Measurements from ENCODE around the gene ZBTB49.

Gene ZBTB49

GRCh38 chr4:4328840-4329239, 38.8 kb downstream of the ZBTB49 start:
- ChIA-PET CTCF (no interaction called here), POLR2A (ENCODE audit: low non-redundant PET) (no interaction called here)
- H3K27ac ChIP-seq, result no peak overlapping the region
- no peak for DNase-seq (ENCODE audit: low spot score)
- TF ChIP-seq CTCF (conservative IDR thresholded peaks at IDR 0.05; ENCODE audit: low read depth), result no peak

GRCh38 chr4:4329496-4329895, 39.4 kb downstream of the ZBTB49 start:
- no peak for DNase-seq (ENCODE audit: low spot score)
- ChIA-PET CTCF (no interaction called here), POLR2A (ENCODE audit: low non-redundant PET) (no interaction called here)
- no peak for TF ChIP-seq CTCF (conservative IDR thresholded peaks at IDR 0.05; ENCODE audit: low read depth)
- no peak overlapping the region for H3K27ac ChIP-seq

- no peak for DNase-seq (ENCODE audit: low spot score)
- no peak for TF ChIP-seq CTCF (conservative IDR thresholded peaks at IDR 0.05; ENCODE audit: low read depth)
- CTCF ChIA-PET, result no interaction called here
- H3K27ac ChIP-seq, result no peak overlapping the region
- POLR2A ChIA-PET (ENCODE audit: low non-redundant PET), result no interaction called here
These were observed 40.7 kb downstream of the ZBTB49 start for GRCh38 chr4:4330794-4331193.

DNA sequence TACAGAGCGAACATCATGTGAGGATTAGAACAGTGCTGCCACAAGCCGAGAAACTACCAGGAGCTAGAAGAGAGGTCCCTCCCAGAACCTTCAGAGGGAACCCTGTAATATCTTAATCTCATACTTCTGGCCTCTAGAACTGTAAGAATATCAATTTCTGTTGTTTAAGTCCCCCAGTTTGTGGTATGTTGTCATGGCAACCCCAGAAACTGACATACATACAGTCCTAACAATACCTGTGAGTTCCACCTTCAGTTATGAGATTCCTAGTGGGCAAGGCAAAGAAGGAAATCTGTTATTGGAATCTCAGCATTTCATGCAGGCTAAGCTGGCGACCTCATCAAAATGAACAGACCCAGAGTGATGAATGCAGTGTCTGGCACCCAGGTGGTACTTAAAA, 42.5 kb downstream of the ZBTB49 start:
- CTCF ChIA-PET, result no interaction called here

DNA sequence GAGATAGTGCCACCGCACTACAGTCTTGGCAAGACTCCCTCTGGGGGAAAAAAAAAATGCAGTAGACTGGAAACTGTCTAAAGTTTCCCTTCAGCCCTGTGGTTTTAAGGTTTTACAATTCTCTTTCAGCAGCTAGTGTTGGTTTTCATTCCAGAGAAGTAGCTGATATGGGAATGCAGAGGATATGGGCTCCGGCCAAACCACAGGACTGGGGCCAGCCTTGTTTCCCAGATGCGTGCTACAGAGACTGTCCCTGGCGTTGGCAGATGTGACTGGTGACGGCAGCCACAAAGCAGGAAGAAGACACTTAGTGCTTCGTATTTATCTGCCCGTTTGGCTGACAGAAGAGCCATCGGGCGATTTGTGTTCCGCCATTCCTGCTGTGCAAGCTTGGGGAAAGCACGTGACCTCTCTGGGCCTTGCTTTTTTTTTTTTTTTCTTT, 43.2 kb downstream of the ZBTB49 start:
- H3K27ac ChIP-seq, result no peak overlapping the region
- CTCF ChIA-PET, result interaction anchor here (0.6 kb wide), 1 partner anchor 8 kb away, joined by 3 read pairs; no protein-coding TSS in a partner anchor
- TF ChIP-seq CTCF (conservative IDR thresholded peaks at IDR 0.05; ENCODE audit: low read depth), result no peak
- DNase-seq (ENCODE audit: low spot score), result no peak
- POLR2A ChIA-PET (ENCODE audit: low non-redundant PET), result no interaction called here

More for the DNA sequence above, 42.5 kb downstream of the ZBTB49 start:
- TF ChIP-seq CTCF (conservative IDR thresholded peaks at IDR 0.05; ENCODE audit: low read depth), result no peak
- no peak overlapping the region for H3K27ac ChIP-seq
- DNase-seq (ENCODE audit: low spot score), result no peak
- POLR2A ChIA-PET (ENCODE audit: low non-redundant PET), result no interaction called here

GRCh38 chr4:4334798-4335520, 44.9 kb downstream of the ZBTB49 start:
- TF ChIP-seq CTCF (conservative IDR thresholded peaks at IDR 0.05; ENCODE audit: low read depth), result peak; percentile 76
- DNase-seq (ENCODE audit: low spot score), result peak; percentile 26
- no peak overlapping the region for H3K27ac ChIP-seq
- POLR2A ChIA-PET (ENCODE audit: low non-redundant PET), result interaction anchor here (0.7 kb wide), 1 partner anchor 88 kb away, joined by 3 read pairs; no protein-coding TSS in a partner anchor
- CTCF ChIA-PET, result interaction anchor here (0.6 to 0.7 kb wide), 2 partner anchors 84 to 347 kb away, joined by 3 to 13 read pairs; no protein-coding TSS in a partner anchor

Data from RWPE1 (cell line).